Stimulated activated CD4-positive, alpha-beta T cell treated with anti-CD3 and anti-CD28 coated beads, Interleukin-12 subunit alpha, Interleukin-12 subunit beta, amount 100 ng/mL, for 4 hours (primary cell): ENCODE data around the gene CD48.

Experiments used
- DNase-seq: peaks from one replicate; pipeline ENCODE4 v3.0.0-alpha.2; 2020

Gene CD48

DNA sequence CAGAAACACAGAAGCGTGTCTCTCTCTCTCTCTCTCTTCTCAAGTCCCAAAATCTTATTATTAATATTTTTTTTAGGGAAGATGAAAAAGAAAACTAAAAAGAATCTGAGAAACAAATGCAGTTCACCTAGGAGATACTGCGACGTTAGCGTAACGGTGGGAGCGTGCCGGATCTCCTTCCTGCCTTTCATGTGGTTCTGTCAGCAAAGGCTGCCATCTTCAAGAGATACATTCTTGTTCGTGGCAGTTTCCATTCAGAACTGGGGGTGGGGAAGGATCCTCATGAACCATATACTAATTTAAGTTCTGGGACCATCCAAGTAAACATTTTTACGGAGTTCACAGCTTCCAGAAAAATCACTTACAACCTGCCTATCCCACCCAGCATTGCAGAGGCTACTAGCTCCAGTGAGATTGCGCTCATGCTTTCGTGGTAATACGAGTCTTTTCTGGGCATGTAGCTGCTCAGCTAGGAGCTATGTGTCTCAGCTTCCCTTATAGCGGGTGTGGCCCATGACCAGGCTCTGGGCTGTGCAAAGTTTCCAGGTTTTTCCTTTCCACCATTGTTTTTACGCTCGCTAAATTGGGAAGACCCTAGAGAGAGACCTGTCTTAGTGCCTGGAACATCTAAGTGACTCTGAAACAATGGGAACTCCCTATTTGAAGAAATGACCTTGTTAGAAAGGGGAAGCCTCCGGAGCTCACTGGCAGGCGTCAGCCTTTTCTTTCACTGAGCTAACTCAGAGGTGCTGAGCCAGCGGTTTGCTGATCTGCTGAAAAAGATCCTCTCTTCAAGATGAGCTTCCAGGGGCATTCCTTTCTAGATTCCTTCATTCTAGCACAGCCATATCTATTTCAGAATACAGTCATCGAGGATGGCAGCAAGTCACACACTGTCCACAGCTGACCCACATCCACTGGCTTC lies 82.1 kb downstream of the CD48 start:
- peak; percentile 52 for DNase-seq

DNA sequence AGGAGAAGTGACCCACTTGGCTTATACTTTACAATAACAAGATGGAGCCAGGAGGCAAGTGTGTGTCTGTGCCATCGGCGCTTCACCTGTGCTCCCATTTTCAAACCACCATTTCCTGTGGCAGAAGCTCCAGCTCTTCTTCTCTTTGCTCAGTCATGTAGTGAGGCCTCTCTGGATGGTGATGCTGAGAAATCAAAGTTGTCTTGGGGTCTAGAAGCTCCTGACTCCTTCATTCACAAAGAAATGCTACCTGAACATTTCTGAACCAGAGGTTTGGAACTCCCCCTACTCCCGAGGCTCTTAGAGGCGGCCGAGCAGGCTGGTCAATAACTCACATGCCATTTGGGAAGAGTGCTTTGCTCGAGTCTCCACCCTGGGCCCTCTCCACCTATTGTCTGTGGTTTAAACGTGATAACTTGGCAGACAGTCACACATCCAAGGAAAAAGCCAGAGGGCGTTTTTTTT lies 82.8 kb downstream of the CD48 start:
- no peak for DNase-seq
